ENCODE results near the gene PIK3C3.

Gene PIK3C3

GRCh38 chr18:41967680-41968079 lies 12.6 kb downstream of the PIK3C3 start:
- no peaks in the 10 kb centered on the region for H3K9me3 ChIP-seq (ENCODE audit: control insufficient read depth, insufficient read depth, low read depth, low read length)
- CTCF ChIA-PET: interaction anchor here (0.6 kb wide), 1 partner anchor 32 kb away, joined by 3 read pairs; no protein-coding TSS in a partner anchor
- H3K4me1 ChIP-seq (ENCODE audit: control insufficient read depth, insufficient read depth, low read length): no peaks in the 10 kb centered on the region; the same call in 1 of the 2 replicates
- TF ChIP-seq, protein P1, sequence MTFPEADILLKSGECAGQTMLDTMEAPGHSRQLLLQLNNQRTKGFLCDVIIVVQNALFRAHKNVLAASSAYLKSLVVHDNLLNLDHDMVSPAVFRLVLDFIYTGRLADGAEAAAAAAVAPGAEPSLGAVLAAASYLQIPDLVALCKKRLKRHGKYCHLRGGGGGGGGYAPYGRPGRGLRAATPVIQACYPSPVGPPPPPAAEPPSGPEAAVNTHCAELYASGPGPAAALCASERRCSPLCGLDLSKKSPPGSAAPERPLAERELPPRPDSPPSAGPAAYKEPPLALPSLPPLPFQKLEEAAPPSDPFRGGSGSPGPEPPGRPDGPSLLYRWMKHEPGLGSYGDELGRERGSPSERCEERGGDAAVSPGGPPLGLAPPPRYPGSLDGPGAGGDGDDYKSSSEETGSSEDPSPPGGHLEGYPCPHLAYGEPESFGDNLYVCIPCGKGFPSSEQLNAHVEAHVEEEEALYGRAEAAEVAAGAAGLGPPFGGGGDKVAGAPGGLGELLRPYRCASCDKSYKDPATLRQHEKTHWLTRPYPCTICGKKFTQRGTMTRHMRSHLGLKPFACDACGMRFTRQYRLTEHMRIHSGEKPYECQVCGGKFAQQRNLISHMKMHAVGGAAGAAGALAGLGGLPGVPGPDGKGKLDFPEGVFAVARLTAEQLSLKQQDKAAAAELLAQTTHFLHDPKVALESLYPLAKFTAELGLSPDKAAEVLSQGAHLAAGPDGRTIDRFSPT (tag by site-specific recombination; IDR thresholded peaks at IDR 0.05): no peak
- TF ChIP-seq SCRT2 (tag by site-specific recombination; IDR thresholded peaks at IDR 0.05) (no peak), ZNF426 (tag by site-specific recombination; IDR thresholded peaks at IDR 0.05) (no peak), GLIS1 (tag by site-specific recombination; IDR thresholded peaks at IDR 0.05) (no peak), SP7 (tag by site-specific recombination; IDR thresholded peaks at IDR 0.05) (no peak), BCL11B (tag by site-specific recombination; IDR thresholded peaks at IDR 0.05; ENCODE audit: low read depth) (no peak), ZNF610 (tag by site-specific recombination; IDR thresholded peaks at IDR 0.05; ENCODE audit: borderline replicate concordance) (no peak), ZBTB17 (tag by site-specific recombination; IDR thresholded peaks at IDR 0.05) (no peak), ZNF544 (tag by site-specific recombination; IDR thresholded peaks at IDR 0.05) (no peak), OVOL3 (tag by site-specific recombination; IDR thresholded peaks at IDR 0.05) (no peak), GLI4 (tag by site-specific recombination; IDR thresholded peaks at IDR 0.05) (no peak), ZNF214 (tag by site-specific recombination; IDR thresholded peaks at IDR 0.05; ENCODE audit: borderline replicate concordance) (no peak), ZNF48 (tag by site-specific recombination; IDR thresholded peaks at IDR 0.05) (no peak)
- TF ChIP-seq, protein P2, sequence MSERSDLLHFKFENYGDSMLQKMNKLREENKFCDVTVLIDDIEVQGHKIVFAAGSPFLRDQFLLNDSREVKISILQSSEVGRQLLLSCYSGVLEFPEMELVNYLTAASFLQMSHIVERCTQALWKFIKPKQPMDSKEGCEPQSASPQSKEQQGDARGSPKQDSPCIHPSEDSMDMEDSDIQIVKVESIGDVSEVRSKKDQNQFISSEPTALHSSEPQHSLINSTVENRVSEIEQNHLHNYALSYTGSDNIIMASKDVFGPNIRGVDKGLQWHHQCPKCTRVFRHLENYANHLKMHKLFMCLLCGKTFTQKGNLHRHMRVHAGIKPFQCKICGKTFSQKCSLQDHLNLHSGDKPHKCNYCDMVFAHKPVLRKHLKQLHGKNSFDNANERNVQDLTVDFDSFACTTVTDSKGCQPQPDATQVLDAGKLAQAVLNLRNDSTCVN (tag by site-specific recombination; optimal IDR thresholded peaks at IDR 0.05): no peak
- POLR2A ChIA-PET: no interaction called here
- H3K36me3 ChIP-seq (ENCODE audit: control insufficient read depth in 2 of 2, insufficient read depth in 1 of 2, low read length in 2 of 2): peaks cover 37 to 45% of the 10 kb centered on the region in 2 experiments
- H3K27ac ChIP-seq (ENCODE audit: extremely low read depth, low read depth, low read length): no peak overlapping the region
- H3K4me3 ChIP-seq (ENCODE audit: low read depth, low read length): no peak overlapping the region

- H3K4me3 ChIP-seq (ENCODE audit: low read depth, low read length): no peak overlapping the region
- H3K27ac ChIP-seq (ENCODE audit: extremely low read depth, low read depth, low read length): no peak overlapping the region
- no peaks in the 10 kb centered on the region; the same call in 1 of the 2 replicates for H3K4me1 ChIP-seq (ENCODE audit: control insufficient read depth, insufficient read depth, low read length)
- CTCF ChIA-PET: interaction anchor here (1.3 kb wide), 1 partner anchor 58 kb away, joined by 3 read pairs; no protein-coding TSS in a partner anchor
- no peaks in the 10 kb centered on the region for H3K9me3 ChIP-seq (ENCODE audit: control insufficient read depth, insufficient read depth, low read depth, low read length)
- POLR2A ChIA-PET: no interaction called here
- peaks cover 23 to 42% of the 10 kb centered on the region in 2 experiments for H3K36me3 ChIP-seq (ENCODE audit: control insufficient read depth in 2 of 2, insufficient read depth in 1 of 2, low read length in 2 of 2)
- TF ChIP-seq KLF1 (tag by site-specific recombination; IDR thresholded peaks at IDR 0.05): no peak
- no peak for TF ChIP-seq ZBTB8A (tag by site-specific recombination; IDR thresholded peaks at IDR 0.05)
- no peak for TF ChIP-seq PRDM1 (tag by site-specific recombination; IDR thresholded peaks at IDR 0.05)
- no peak for TF ChIP-seq ZNF2 (tag by site-specific recombination; IDR thresholded peaks at IDR 0.05)
- no peak for TF ChIP-seq ZNF148 (tag by site-specific recombination; IDR thresholded peaks at IDR 0.05; ENCODE audit: borderline replicate concordance)
- TF ChIP-seq ZNF658 (tag by site-specific recombination; IDR thresholded peaks at IDR 0.05): no peak
- TF ChIP-seq ZNF621 (tag by site-specific recombination; IDR thresholded peaks at IDR 0.05): no peak
- TF ChIP-seq ZNF266 (tag by site-specific recombination; IDR thresholded peaks at IDR 0.05; ENCODE audit: low read depth): no peak
- no peak for TF ChIP-seq ZBTB6 (tag by site-specific recombination; IDR thresholded peaks at IDR 0.05)
- no peak for TF ChIP-seq ZNF121 (tag by site-specific recombination; IDR thresholded peaks at IDR 0.05)
- TF ChIP-seq ZNF843 (tag by site-specific recombination; IDR thresholded peaks at IDR 0.05): no peak
- no peak for TF ChIP-seq ZNF701 (tag by site-specific recombination; IDR thresholded peaks at IDR 0.05)
These were observed 14.8 kb downstream of the PIK3C3 start for GRCh38 chr18:41969881-41970280.
